HCT116 (cell line): Measurements from ENCODE around the gene NT5DC3. TPM values are rescaled to one million over a fixed set of nuclear protein-coding genes. Genes with fewer than 3 reads are reported as not detected.

Source experiments
- ATAC-seq: fragments of 200-7000 bp; cut with Tn5 transposase; 2 replicates; pipeline ENCODE4 v1.9.1; 2020; ENCODE audit warnings: mild to moderate bottlenecking, moderate library complexity
- BruUV-seq: library from RNA; stranded (reverse); fragments of 400-500 nt; replicated peaks from 2 replicates; lab custom pipeline; 2021; lab: Mats Ljungman, UMichigan
- CTCF ChIA-PET: fragments of 300-600 bp; sonication (Branson Sonifier 250); formaldehyde crosslinking; loops from one replicate; lab custom pipeline; 2021; ENCODE audit warnings: antibody characterized with exemption; lab: Charles Lee
- POLR2A ChIA-PET: fragments of 300-600, 350-600 bp; sonication (Branson Sonifier 250); formaldehyde crosslinking; loops from one replicate; lab custom pipeline; 2021; ENCODE audit warnings: antibody characterized with exemption; lab: Charles Lee
- RAD21 ChIA-PET, 2 experiments: fragments of 300-600 bp; sonication (Branson Sonifier 250); formaldehyde crosslinking; loops; one replicate each; lab custom pipeline; 2023; ENCODE audit warnings: low total read pairs in 2 of 2; ENCODE audit not compliant: uncharacterized antibody in 2 of 2, unreplicated experiment in 2 of 2, low non-redundant PET in 1 of 2; lab: Charles Lee
- DNase-seq: peaks from one replicate; pipeline ENCODE4 v3.0.0-alpha.2; 2010; ENCODE audit warnings: low read depth, low spot score
- H2AFZ ChIP-seq: fragments of 200-600 bp; shearing (Covaris generic), sonication (generic); 2 replicates; pipeline ENCODE4 v1.6.1; 2017; ENCODE audit warnings: low read depth, mixed run types, mixed read lengths, antibody characterized with exemption, low read length; ENCODE audit not compliant: poor library complexity, severe bottlenecking
- H3K27ac ChIP-seq: 2 replicates; pipeline ENCODE4 v1.5.1; 2012; ENCODE audit warnings: low read depth, low read length
- H3K27me3 ChIP-seq: fragments of 200-600 bp; sonication (generic); 2 replicates; pipeline ENCODE4 v1.6.1; 2016; ENCODE audit warnings: mixed run types, low read length, mixed read lengths; ENCODE audit not compliant: insufficient read depth
- H3K36me3 ChIP-seq, 2 experiments: fragments of 200-500 bp in 1 of 2; fragments of 200-600 bp in 1 of 2; sonication (Bioruptor generic) in 1 of 2; sonication (generic) in 1 of 2; 2 replicates each; pipeline versions ENCODE4 v1.5.1 to v1.6.1; 2014 to 2016; ENCODE audit warnings: low read length in 2 of 2, inconsistent platforms in 1 of 2, mixed read lengths in 1 of 2, mixed run types in 1 of 2; ENCODE audit not compliant: insufficient read depth in 2 of 2, control insufficient read depth in 1 of 2
- H3K4me1 ChIP-seq, 2 experiments: fragments of 200-600 bp in 1 of 2; sonication (generic) in 1 of 2; 2 replicates each; pipeline versions ENCODE4 v1.5.1 to v1.6.1; 2012 to 2017; ENCODE audit warnings: low read length in 2 of 2, inconsistent platforms in 1 of 2, mild to moderate bottlenecking in 1 of 2, mixed read lengths in 1 of 2, mixed run types in 1 of 2, moderate library complexity in 1 of 2; ENCODE audit not compliant: insufficient read depth in 2 of 2, control insufficient read depth in 1 of 2
- H3K4me2 ChIP-seq: fragments of 200-600 bp; sonication (generic); 2 replicates; pipeline ENCODE4 v1.6.1; 2017; ENCODE audit warnings: mixed run types, low read length, mixed read lengths
- H3K4me3 ChIP-seq, 2 experiments: fragments of 200-600 bp in 1 of 2; sonication (generic) in 1 of 2; replicated peaks in 1 of 2; 2 replicates each; pipeline ENCODE4 v1.5.1; 2011 to 2016; ENCODE audit warnings: low read length in 2 of 2, control low read depth in 1 of 2, low read depth in 1 of 2, mild to moderate bottlenecking in 1 of 2, mixed read lengths in 1 of 2, mixed run types in 1 of 2
- H3K79me2 ChIP-seq: fragments of 200-600 bp; sonication (generic); 2 replicates; pipeline ENCODE4 v1.6.1; 2017; ENCODE audit warnings: mild to moderate bottlenecking, mixed run types, low read length, moderate library complexity, mixed read lengths; ENCODE audit not compliant: insufficient read depth
- H3K9ac ChIP-seq: fragments of 200-600 bp; sonication (generic); 2 replicates; pipeline ENCODE4 v1.6.1; 2016; ENCODE audit warnings: low read length, mixed read lengths
- H3K9me2 ChIP-seq: fragments of 200-600 bp; sonication (generic), shearing (Covaris generic); 2 replicates; pipeline ENCODE4 v1.6.1; 2017; ENCODE audit warnings: mixed run types, mild to moderate bottlenecking, moderate library complexity; ENCODE audit not compliant: insufficient read depth
- H3K9me3 ChIP-seq, 2 experiments: fragments of 200-500 bp in 1 of 2; fragments of 200-600 bp in 1 of 2; sonication (Bioruptor generic) in 1 of 2; sonication (generic) in 1 of 2; 2 replicates each; pipeline ENCODE4 v1.6.1; 2014 to 2017; ENCODE audit warnings: low read length in 2 of 2, mixed read lengths in 2 of 2, inconsistent platforms in 1 of 2, low read depth in 1 of 2, mild to moderate bottlenecking in 1 of 2, mixed run types in 1 of 2, moderate library complexity in 1 of 2; ENCODE audit not compliant: control insufficient read depth in 1 of 2, insufficient read depth in 1 of 2
- H4K20me1 ChIP-seq: fragments of 200-600 bp; sonication (generic), shearing (Covaris generic); 2 replicates; pipeline ENCODE4 v1.6.1; 2017; ENCODE audit warnings: mixed run types, mild to moderate bottlenecking, moderate library complexity; ENCODE audit not compliant: insufficient read depth
- CEBPB ChIP-seq: IDR thresholded peaks from 2 replicates; pipeline ENCODE4 v1.6.1; 2012; ENCODE audit warnings: low read depth
- RAD21 ChIP-seq: IDR thresholded peaks from 2 replicates; pipeline ENCODE4 v1.6.1; 2012; ENCODE audit warnings: low read depth, mild to moderate bottlenecking
- SIN3A ChIP-seq: IDR thresholded peaks from 2 replicates; pipeline ENCODE4 v1.6.1; 2012; ENCODE audit warnings: low read depth
- SP1 ChIP-seq: IDR thresholded peaks from 2 replicates; pipeline ENCODE4 v1.6.1; 2012; ENCODE audit warnings: low read depth
- YY1 ChIP-seq: IDR thresholded peaks from 2 replicates; pipeline ENCODE4 v1.6.1; 2011; ENCODE audit warnings: low read length, low read depth, moderate library complexity, mild to moderate bottlenecking; ENCODE audit not compliant: insufficient replicate concordance; ENCODE audit errors: extremely low read depth
- intact Hi-C: fragments of 100-400 bp; cut with micrococcal nuclease; formaldehyde crosslinking; loops from 2 replicates; pipeline ENCODE4 v1.10.0; 2022
- total RNA-seq: library from RNA; stranded (reverse); gene quantifications from one replicate; pipeline ENCODE4 v1.2.1, GENCODE V29; 2021; ENCODE audit not compliant: unreplicated experiment

NT5DC3 gene
- total RNA-seq, 1 experiment from 2014 or later, result 18.7 TPM

- intact Hi-C loops, result no loop called here
- no peak for DNase-seq
- Histone ChIP-seq H3K4me3 (no peak overlapping the region), H3K4me1 (peaks cover 6 to 8% of the 10 kb centered on the region in 2 experiments; a peak in 2 of 4 replicates), H3K27me3 (no peaks in the 10 kb centered on the region), H2AFZ (no peak overlapping the region), H3K9me3 (no peaks in the 10 kb centered on the region), H3K4me2 (no peak overlapping the region), H3K27ac (no peak overlapping the region), H4K20me1 (no peaks in the 10 kb centered on the region), H3K9me2 (no peaks in the 10 kb centered on the region), H3K79me2 (no peaks in the 10 kb centered on the region), H3K36me3 (peaks cover 0 to 3% of the 10 kb centered on the region in 2 experiments), H3K9ac (no peak overlapping the region)
- CTCF ChIA-PET, result no interaction called here
- peak; percentile 53 for ATAC-seq
- POLR2A ChIA-PET, result no interaction called here
- BruUV-seq, result no TSS peak
- RAD21 ChIA-PET, result no interaction called here
- no peak for TF ChIP-seq YY1
- TF ChIP-seq, all 23 proteins: peak for 0
These were observed 72.4 kb downstream of the NT5DC3 start for GRCh38 chr12:103768467-103769123.

GRCh38 chr12:103766028-103766427, 75.0 kb downstream of the NT5DC3 start:
- Histone ChIP-seq H3K27me3 (no peaks in the 10 kb centered on the region), H3K36me3 (peaks cover 0 to 3% of the 10 kb centered on the region in 2 experiments; a peak in 3 of 4 replicates), H2AFZ (no peak overlapping the region), H3K4me1 (peaks cover 6 to 8% of the 10 kb centered on the region in 2 experiments; a peak in 2 of 4 replicates), H3K9me3 (no peaks in the 10 kb centered on the region), H3K4me3 (no peak overlapping the region), H3K27ac (no peak overlapping the region), H3K9me2 (no peaks in the 10 kb centered on the region), H4K20me1 (no peaks in the 10 kb centered on the region), H3K4me2 (no peak overlapping the region), H3K9ac (no peak overlapping the region), H3K79me2 (no peaks in the 10 kb centered on the region)
- ChIA-PET POLR2A (no interaction called here), RAD21 (no interaction called here), CTCF (no interaction called here)
- no TSS peak for BruUV-seq
- TF ChIP-seq SP1 (no peak), SIN3A (no peak), CEBPB (no peak), RAD21 (no peak)
- intact Hi-C loops, result no loop called here
- no peak for ATAC-seq
- no peak for DNase-seq
